Activated CD4-positive, CD25-positive, alpha-beta regulatory T cell treated with anti-CD3 and anti-CD28 coated beads, Interleukin-2, amount 50 U/mL, for 16 hours (primary cell): ENCODE data around the gene KLHL9.

Experiments
- DNase-seq: peaks from one replicate; pipeline ENCODE4 v3.0.0-alpha.2; 2020; ENCODE audit warnings: low read depth, low spot score

Gene KLHL9

DNA sequence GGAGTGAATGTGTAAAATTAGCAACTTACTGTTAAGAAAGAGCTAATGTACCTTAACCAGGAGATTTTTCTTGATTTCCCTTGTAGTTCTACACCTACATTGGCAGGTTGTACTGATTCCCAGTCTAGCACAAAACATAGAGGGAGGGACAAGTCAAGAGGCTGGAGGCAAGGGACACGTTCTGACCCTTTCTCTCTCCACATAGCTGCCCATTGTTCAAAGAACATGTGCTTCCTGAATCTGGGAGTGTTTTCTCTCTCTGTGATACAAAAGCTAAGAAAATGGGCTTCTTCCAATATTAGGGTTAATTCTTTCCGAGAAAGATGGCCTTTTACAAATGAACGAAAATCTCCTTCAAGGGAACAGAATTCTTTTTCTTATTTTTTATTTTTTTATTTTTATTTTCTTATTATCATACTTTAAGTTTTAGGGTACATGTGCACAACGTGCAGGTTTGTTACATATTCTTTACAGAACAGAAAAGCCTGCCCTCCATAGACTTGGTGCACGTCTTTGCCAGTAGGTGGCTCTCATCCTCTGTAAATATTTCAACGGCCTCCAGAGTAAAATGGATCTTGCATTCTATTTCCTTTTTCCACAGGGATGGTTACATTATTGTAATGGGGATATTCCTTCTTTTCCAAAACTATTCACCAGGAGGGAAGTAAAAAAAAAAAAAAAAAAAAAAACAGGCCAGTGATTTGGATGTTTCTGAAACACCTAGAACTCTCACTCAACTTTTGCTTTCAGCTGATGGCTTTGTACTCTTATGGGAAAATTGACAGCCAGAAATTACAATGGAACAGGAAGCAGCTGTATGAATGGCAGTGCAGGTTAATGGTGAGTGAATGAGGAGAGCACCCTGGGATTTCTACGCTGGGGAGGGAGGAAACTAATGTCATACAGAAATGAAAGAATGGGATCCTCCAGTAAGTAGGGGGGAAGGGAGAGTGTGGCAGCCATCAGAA lies 17.0 kb downstream of the KLHL9 start:
- no peak for DNase-seq

DNA sequence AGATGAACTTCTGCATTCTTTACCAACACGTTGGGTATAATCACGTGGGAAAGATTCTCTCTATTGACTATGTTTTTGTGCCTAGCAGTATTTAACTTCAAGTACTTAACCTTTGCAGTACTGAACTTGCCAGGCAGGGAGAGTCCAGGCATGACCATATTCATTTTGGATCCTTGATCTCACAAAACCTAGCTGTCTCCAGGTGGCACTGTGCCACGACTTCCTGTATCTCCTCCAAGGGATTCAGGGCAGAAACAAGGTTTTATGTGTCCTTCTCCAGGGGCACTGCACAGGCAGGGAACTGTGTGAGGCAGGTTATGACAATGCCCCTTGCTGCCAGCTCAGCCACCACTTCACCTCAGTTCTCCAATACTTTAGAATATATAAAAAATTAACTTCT lies 18.3 kb downstream of the KLHL9 start:
- DNase-seq: no peak

DNA sequence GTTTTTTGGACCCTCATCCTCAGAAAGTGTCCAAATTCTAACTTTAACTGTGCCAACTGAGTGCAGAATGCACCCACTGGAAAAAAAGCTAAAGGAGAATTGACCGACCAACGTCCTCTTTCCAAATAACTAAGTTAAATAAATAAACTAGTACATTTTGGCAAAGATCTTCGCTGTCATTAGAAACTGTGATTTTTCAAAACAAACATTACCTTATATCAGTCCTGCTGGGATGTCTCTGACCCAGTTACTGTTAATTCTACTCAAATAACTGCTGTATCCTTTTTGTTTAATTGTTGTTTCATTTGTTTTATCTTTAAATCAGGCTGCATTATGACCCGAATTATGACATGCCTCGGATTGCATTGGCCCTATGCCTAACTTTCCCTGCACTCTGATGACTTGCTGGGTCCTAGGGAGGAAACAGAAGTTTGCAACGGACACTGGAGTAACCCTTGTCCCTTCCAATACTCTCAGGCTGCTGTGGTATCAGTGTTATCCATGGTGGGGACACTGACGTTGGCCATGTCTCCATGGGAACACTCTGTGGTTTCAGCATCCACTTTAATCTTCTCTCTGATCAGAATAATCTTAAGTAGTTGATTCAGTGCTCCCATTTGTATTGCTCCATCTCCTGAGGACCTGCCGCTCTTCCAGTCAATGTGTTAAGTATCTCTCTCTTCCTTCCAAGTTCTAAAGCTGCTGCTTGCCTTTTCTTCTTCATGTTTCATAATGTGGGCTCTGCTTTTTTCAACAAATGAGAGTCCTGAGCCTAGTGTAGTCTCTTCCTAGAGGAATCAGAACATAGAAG lies 19.0 kb downstream of the KLHL9 start:
- DNase-seq: no peak

DNA sequence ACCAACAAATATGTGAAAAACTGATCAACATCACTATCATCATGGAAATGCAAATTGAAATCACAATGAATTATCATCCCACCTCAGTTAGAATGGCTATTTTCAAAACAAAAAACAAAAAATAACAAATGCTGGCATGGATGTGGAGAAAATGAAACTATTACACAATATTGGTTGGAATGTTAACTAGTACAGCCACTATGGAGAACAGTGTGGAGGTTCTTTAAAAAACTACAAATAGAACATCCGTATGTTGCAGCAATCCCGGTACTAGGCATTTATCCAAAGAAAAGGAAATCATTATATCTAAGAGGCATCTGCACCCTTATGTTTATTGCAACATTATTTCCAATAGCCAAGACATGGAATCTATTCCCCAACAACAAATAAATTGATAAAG lies 21.1 kb downstream of the KLHL9 start:
- no peak for DNase-seq

DNA sequence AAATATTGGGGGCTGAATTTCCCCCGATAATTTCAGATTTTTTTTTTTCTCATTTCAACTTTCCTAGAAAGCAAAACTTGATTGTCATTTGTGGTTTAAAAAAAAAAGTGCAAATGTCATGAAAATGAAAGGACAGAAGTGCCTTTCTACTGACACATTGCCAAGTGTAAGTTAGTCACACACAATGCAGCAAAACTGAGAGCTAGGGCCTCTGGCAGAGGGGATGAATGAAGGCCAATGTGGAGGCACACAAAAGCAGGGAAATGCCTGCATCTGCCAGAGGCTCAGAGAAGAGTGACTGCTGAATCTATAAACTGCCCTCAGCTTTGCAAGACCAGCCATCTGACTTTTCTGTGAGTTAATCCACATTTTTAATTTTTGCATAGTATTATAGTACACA lies 23.3 kb downstream of the KLHL9 start:
- no peak for DNase-seq

DNA sequence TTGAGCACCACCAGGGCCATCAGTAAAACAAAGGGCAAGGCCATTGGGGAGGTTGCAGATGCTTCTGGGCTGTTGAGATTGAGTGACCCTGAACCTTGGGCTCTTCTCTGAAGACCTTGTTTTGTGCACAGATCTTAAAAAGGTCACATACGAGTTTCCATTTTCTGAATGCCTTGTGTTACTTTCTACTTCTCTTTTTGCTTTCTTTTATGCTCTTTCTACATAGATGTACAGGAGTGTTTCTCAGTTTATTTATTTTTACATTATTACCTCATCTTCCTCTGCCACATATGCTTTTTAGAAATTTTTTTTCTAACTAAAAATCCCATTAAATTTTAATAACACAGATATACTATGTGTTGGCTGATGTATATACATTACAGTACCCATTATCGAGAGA lies 30.0 kb downstream of the KLHL9 start, which contains the start of gene IFNA5:
Gene IFNA5, minus strand, starts transcription at position 101 of the 400 bp plus-strand sequence. Its CDS starts 57 bp downstream, at position 44.
- no peak for DNase-seq

DNA sequence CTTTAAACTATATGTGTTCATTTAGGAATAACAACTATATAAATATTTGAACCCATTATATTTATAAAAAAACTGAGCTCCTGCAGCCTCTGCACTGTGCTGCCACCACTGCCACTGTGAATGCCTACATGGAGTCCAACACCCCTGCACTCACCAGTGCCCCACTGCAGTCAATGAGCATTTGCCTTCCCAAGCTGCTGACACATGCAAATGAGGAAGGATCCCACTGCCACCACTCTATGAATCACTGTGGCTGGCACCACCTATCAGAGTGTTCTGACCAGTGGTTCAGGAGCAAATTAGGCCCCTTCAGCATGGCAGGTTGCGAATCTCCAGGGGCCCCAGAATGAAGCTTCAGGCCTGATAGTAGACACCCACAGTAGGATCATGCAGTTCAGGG lies 39.2 kb downstream of the KLHL9 start:
- no peak for DNase-seq

DNA sequence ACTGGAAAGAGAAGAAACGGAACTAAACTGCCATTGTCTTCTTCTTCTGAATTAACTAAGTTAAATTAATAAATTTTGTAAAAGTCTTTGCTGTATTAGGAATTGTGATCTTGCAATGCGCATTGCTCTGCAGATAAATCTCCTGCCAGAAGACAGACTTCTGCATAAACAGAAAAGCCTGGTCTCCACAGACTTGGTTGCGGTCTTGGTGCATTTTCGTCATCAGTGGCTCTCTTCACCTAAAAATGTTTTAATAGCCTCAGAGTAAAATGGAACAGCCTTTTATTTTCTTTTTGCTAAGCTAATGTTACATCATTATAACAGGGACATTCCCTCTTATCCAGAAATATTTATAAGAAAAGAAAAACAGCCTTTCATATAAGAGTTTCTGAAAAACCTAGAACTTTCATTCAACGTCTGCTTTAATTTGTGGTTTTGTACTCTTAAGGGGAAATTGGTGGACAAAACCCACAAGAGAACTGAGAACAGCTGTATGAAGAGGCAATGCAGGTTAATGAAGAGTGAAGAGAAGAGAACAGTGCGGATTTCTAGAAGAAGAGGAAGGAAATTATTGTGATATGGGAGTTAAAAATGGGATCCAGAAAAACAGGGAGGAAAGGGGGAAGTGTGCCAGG lies 40.2 kb downstream of the KLHL9 start:
- no peak for DNase-seq

DNA sequence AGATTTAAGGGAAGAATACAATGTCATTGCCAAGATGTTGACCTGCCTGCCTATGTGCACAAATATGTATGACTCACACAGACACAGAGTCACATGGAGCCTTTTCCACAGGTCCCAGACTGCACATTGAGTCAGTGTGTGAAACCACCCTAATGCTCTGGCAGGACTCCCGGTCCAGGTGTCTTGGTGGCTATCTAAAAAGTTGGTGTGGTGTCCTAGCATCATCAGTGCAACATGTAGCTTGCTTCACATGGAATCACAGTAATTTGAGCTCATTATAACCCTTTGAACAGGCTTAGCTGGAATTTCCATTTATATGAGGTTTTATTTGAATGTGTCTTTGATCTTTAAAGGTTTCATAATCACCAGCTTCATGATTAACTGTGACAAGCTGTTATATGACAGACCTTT lies 40.8 kb downstream of the KLHL9 start:
- DNase-seq: no peak

DNA sequence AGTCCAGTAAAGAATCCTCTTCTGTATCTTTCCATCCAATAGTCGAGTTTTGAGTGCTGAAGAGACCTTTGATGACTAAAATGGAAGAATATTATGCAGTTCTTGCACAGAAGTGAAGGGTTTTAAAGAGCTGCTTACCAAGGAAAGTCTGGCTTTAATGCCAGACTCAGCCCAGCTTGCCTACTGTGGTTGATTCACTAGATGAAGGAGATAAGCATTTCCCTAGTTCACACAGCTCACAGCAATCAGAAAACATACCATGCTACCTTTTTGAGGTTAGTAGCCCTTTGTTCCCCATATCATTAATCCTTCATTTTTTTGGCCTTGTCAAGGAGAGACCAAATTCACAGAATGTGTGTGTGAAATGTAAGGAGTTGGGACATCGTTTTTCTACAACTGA lies 45.4 kb downstream of the KLHL9 start:
- DNase-seq: no peak

DNA sequence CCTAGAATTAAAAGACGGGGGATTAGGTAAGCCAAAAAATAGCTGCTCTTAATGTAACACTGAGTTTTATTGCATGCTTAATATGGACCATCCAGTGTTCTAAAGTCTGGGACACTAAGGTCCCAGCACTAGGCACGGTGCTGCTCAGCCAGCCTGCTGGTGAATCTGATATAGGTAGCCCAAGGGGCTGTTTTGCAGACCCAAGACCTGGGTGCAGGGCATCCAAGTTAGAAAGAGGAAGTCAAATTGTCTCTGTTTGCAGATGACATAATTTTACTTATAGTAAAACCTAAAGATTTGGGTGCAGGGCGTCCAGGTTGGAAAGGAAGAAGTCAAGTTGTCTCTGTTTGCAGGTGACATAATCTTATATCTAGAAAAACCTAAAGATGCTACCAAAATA lies 47.9 kb downstream of the KLHL9 start:
- DNase-seq: no peak

DNA sequence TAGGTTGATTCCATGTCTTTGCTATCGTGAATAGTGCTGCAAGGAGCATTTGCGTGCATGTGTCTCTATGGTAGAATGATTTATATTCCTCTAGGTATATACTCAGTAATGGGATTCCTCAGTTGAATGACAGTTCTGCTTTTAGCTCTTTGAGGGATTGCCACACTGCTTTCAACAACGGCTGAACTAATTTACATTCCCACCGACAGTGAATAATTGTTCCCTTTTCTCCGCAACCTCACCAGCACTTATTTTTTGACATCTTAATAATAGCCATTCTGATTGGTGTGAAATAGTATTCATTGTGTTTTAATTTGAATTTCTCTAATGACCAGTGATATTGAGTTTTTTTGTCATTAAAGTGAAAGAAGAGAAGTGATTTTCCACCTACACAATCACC lies 48.5 kb downstream of the KLHL9 start:
- DNase-seq: no peak

DNA sequence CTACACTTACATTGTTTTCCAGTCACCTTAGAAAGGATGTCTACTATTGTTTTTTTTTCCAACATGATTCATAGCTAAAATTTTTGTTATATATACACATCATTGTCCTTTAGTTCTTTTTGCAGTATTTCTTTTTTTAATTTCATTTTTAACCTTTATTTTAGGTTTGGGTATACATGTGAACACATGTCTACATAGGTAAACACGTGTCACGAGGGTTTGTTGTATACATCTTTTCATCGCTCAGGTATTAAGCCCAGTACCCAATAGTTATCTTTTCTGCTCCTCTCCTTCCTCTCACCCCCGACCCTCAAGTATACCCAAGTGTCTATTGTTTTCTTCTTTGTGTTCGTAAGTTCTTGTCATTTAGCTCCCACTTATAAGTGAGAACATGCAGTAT lies 49.1 kb downstream of the KLHL9 start:
- DNase-seq: no peak

DNA sequence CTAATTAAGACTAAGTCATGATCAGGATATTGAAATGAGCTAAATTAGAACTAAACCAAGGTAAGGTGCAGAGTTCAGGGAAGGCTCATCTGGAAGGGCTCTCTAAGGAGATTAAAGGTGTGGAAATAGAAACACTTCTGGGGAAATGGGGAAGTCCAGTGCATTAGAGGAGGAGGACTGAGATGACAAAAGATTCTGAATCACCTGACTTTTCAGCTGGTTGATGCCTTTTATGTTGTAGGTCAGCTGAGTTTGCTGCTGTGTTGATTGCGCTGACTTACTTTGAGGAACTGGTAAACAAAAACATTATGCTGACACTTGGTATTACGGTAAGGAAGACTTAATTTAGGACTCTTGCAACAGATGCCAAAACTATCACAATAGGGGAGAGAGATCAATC lies 53.9 kb downstream of the KLHL9 start:
- DNase-seq: no peak
